Activated naive CD8-positive, alpha-beta T cell treated with anti-CD3 and anti-CD28 coated beads for 36 hours (primary cell): ENCODE data around the gene SH3BP2. TPM values are rescaled to one million over a fixed set of nuclear protein-coding genes. Genes with fewer than 3 reads are reported as not detected.

Experiments used
- total RNA-seq, 2 experiments: library from RNA; stranded (reverse); gene quantifications; one replicate each; pipeline ENCODE4 v1.2.3, GENCODE V29; 2021

The SH3BP2 gene
- total RNA-seq, 2 experiments from 2014 or later, result 72.2 to 74.1 TPM

Other genes starting within 250 kb of the SH3BP2 start
- gene TNIP2, start 36.7 kb upstream of the SH3BP2 start, total RNA-seq, result 10 to 100 TPM; 50.0 to 50.3 TPM
- gene ADD1, start 50.8 kb downstream of the SH3BP2 start, total RNA-seq, result 100 to 1,000 TPM; 136 TPM
- 100 to 1,000 TPM in 1 of 2 experiments, 10 to 100 TPM in 1; 99.1 to 102 TPM for gene NOP14, start 170.3 kb downstream of the SH3BP2 start, total RNA-seq
- 1 to 10 TPM; 2.6 to 3.2 TPM for gene GRK4, start 170.5 kb downstream of the SH3BP2 start, total RNA-seq